HG03066 (cell line): Measurements from ENCODE around the gene GNS.
"Not testable (repeated sequence)": the region's sequence is repeated elsewhere in the genome, so short reads cannot be mapped to it uniquely, and the experiment has no call there.

Source experiments
- ATAC-seq: cut with Tn5 transposase; IDR thresholded peaks from one replicate; pipeline ENCODE4 v1.9.1; 2021; ENCODE audit warnings: low read depth; ENCODE audit not compliant: unreplicated experiment

The GNS gene

GRCh38 chr12:64759035-64759894 is at the start of gene GNS:
TSS of gene GNS (minus strand) at chr12:64759406. CDS start at chr12:64759276, 130 bp downstream.
- ATAC-seq, result peak; percentile 76

- ATAC-seq, result no peak
These were observed 48.9 kb upstream of the GNS start for GRCh38 chr12:64808110-64808509.

GRCh38 chr12:64806593-64807460 is 47.6 kb upstream of the GNS start:
- no peak for ATAC-seq

- no peak for ATAC-seq
These were observed 47.0 kb upstream of the GNS start for GRCh38 chr12:64806173-64806572.

GRCh38 chr12:64802180-64802775 is 43.1 kb upstream of the GNS start:
- not testable (repeated sequence) for ATAC-seq

- no peak for ATAC-seq
These were observed 42.2 kb upstream of the GNS start for GRCh38 chr12:64801381-64801780.

GRCh38 chr12:64800640-64801039 is 41.4 kb upstream of the GNS start:
- peak; percentile 51 for ATAC-seq

GRCh38 chr12:64798165-64798564 is 39.0 kb upstream of the GNS start:
- ATAC-seq, result no peak

- ATAC-seq, result no peak
These were observed 38.0 kb upstream of the GNS start for GRCh38 chr12:64797156-64797555.

- ATAC-seq, result peak; percentile 71
These were observed 37.1 kb upstream of the GNS start for GRCh38 chr12:64796205-64796845.

GRCh38 chr12:64794305-64794704 is 35.1 kb upstream of the GNS start:
- ATAC-seq, result no peak

- no peak for ATAC-seq
These were observed 34.4 kb upstream of the GNS start for GRCh38 chr12:64793610-64794009.

GRCh38 chr12:64792128-64792527 is 32.9 kb upstream of the GNS start:
- peak; percentile 49 for ATAC-seq

GRCh38 chr12:64791036-64791435 is 31.8 kb upstream of the GNS start:
- ATAC-seq, result no peak

- no peak for ATAC-seq
These were observed 31.0 kb upstream of the GNS start for GRCh38 chr12:64790166-64790565.

GRCh38 chr12:64785838-64786237 is 26.6 kb upstream of the GNS start:
- ATAC-seq, result no peak

GRCh38 chr12:64782191-64782876 is 23.1 kb upstream of the GNS start:
- no peak for ATAC-seq

GRCh38 chr12:64781280-64782190 is 22.3 kb upstream of the GNS start:
- ATAC-seq, result peak; percentile 15
